DMS 273 treated with DMSO at 0.1 percent for 48 hours (cell line): ENCODE results near the gene DOCK2.
"Not testable (repeated sequence)": the region's sequence is repeated elsewhere in the genome, so short reads cannot be mapped to it uniquely, and the experiment has no call there.

Experiments used
- DNase-seq: peaks from one replicate; lab custom pipeline; 2025; lab: John Stamatoyannopoulos, UW

DOCK2 gene

DNA sequence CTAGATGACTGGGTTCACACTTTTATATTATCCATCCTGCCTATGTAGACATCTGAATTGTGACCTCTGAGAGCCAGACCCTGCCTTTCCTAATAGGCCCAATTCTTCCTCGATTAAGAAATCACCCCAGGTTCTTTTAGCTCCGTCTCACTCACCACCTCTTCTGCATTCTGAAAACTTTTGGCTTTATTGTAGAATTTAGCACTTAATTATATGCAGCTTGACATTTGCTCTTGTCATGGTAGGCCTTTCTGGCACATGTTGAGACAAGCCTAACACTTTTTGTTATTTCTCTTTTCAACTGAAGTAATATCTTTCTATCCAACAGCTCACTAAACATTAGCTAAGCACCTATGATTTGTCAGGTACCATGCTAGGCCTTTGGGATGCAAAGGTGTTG, 180.0 kb downstream of the DOCK2 start:
- DNase-seq = no peak

- no peak for DNase-seq
These were observed 189.5 kb downstream of the DOCK2 start for GRCh38 chr5:169826618-169827017.

- DNase-seq = no peak
These were observed 190.7 kb downstream of the DOCK2 start for GRCh38 chr5:169827769-169828168.

DNA sequence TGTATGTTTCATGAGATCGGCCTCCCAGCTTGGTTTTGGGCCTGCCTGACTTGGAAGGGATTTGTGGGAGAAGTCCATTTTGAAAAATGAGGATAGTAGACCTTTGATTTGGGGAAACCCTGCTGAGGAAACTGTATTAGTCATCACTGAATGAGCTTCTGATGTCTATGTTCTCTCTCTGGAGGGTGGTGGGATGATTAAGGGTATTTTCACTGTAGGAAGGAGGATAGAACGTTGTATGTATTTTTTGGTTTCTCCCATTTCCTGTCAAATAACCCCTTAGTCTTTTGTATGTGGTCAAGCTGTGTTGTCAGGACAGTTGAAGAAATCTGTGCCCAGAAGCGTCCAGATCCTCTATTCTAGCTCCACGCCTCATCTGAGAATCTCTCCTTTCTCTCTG, 191.3 kb downstream of the DOCK2 start:
- DNase-seq = no peak

- DNase-seq = peak; percentile 75
These were observed 194.3 kb downstream of the DOCK2 start for GRCh38 chr5:169831331-169831730.

DNA sequence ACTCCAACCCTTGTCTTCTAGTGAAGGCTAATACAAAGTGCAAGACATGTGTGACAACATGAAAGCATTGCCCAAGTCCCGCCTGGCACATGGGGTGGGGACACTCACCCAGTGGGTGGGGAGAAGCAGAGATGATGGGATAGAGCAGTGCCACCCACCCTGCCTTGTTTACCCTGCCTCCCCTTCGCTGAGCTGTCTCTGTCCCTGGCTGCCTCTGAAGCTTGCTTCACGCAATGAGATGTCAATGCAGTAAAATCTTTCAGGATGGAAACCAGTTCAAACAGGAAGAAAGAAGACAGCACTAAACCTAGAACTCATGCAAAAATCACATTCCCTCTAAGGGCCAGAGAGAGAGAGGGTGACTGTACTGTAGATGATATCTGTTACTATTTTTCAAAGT, 195.2 kb downstream of the DOCK2 start:
- DNase-seq = no peak

- DNase-seq = no peak
These were observed 195.8 kb downstream of the DOCK2 start for GRCh38 chr5:169832845-169833244.

- DNase-seq = not testable (repeated sequence)
These were observed 196.7 kb downstream of the DOCK2 start for GRCh38 chr5:169833681-169834292.

- DNase-seq = not testable (repeated sequence)
These were observed 197.5 kb downstream of the DOCK2 start for GRCh38 chr5:169834540-169834939.

- no peak for DNase-seq
These were observed 199.9 kb downstream of the DOCK2 start for GRCh38 chr5:169836835-169837536.

GRCh38 chr5:169837686-169838085, 200.6 kb downstream of the DOCK2 start:
- no peak for DNase-seq

DNA sequence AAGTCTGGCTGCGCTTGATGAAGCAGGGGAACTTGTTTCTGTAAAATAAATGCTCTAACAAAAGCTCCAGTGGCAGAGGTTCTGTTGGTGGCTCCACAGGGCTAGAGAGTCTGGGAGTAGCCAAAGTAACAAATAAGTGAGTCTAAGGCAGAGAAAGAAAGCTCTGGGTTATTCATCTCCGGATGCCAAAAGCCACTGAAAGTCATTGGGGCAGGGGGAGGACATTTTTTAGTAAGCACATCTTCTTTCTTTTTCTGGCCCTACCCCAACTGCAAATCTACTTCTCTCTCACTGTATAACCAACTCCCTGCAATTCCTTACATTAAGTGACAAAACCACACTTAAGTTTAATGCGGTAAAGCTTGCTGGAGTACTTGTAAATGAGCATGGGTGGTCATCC, 201.6 kb downstream of the DOCK2 start:
- no peak for DNase-seq

- DNase-seq = no peak
These were observed 203.3 kb downstream of the DOCK2 start for GRCh38 chr5:169840405-169840804.

DNA sequence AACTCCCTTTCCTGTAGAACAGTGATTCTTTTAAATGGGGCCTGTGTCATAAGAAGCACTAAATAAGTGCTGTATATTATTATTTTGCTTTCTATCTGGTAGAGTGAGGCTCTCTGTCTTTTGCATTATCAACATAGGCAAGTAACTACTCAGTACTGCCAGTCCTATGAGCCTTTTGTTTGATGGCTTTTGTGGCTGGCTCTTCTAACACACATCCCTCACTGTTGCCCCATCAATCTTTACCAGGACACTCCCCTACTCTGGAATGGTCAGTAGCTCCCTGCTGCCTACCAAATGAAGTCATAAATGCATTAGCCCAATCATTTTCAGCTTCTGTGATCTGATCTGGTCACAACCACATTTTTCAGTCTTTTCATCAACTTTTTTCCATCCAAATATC, 205.6 kb downstream of the DOCK2 start:
- no peak for DNase-seq

DNA sequence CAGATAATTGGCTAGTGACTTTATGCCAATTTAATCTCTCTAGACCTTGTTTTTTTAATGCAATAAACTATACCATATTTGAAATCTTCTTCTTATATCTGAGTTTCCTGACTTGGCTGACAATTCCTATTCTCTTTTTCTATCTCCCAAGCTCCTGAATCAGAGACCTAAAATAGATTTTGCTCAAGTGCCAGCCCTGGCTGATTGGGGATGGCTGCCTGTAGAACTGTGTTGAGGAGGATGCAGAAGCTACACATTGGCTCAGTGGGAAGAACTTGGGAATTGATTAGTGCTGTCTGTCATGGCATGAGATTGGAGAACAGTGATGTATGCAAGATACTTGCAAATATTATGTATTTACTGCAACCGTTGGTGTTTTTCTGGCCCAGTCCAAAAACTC, 210.4 kb downstream of the DOCK2 start:
- no peak for DNase-seq

- DNase-seq = no peak
These were observed 211.2 kb downstream of the DOCK2 start for GRCh38 chr5:169848271-169848670.

DNA sequence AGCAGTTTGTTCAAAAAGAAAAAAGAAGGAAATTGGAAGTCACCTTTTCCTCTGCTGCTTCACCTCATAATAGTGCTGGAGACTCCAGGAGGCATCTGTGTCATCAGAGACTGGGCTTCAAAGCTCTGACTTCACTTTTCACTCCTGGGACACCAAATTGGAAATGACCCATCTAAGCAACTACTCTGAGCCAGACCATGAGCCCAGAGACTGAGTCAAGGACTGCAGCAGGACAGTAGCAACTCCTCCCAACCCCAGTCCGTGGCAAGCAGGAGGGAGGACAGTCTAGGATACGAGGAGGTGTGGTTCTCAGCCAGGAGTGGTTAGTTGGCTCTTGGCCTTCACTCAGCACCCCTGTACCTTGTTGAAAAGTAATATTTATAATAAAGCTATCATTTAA, 211.7 kb downstream of the DOCK2 start:
- no peak for DNase-seq

- DNase-seq = no peak
These were observed 213.3 kb downstream of the DOCK2 start for GRCh38 chr5:169850409-169850808.

DNA sequence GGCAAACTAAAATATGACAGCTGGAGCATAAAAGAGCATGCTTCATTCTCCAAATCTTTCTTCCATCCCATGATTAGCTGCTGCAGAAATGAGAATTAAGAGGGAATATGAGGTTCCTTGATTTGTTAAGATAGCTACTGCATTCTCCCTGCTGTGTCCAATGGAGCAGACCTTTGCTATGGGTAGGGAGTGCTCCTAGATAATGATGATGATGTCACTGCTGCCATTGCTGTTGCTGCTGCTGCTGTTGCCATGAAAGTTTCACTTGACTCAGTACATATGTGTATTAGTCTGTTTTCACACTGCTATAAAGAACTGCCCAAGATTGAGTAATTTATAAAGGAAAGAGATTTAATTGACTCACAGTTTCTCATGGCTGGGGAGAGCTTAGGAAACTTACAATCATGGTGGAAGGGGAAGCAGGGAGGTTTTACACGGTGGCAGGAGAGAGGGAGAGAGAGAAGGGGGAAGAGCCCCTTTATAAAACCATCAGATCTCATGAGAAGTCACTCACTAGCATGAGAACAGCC, 214.3 kb downstream of the DOCK2 start:
- DNase-seq = no peak

- DNase-seq = no peak
These were observed 219.5 kb downstream of the DOCK2 start for GRCh38 chr5:169856571-169856970.

- DNase-seq = no peak
These were observed 223.5 kb downstream of the DOCK2 start for GRCh38 chr5:169860585-169860984.

DNA sequence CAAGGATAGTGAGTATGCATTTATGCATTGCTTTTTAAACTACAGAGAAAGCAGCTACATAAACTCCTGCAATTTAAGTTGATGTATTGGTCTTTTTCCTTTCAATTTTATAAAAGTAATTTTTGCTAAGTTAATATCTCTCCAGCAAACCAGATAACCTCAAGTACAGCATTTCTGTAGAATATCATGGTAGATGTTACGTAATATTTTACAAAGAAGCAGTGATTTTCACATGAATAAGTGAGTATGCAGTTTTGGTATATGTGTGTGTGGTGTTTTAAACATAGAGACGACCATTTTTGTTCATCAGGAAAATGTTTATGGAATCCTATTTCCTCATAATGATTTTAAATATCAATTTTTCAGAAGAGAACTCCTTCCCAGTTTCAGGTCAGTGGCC, 224.4 kb downstream of the DOCK2 start:
- no peak for DNase-seq

- DNase-seq = no peak
These were observed 224.9 kb downstream of the DOCK2 start for GRCh38 chr5:169861934-169862333.

- no peak for DNase-seq
These were observed 225.3 kb downstream of the DOCK2 start for GRCh38 chr5:169862391-169862811.
